Brain pericyte (primary cell): ENCODE results near the gene PHC3.

ENCODE experiments used
- DNase-seq: peaks from one replicate; pipeline ENCODE4 v3.0.0-alpha.2; 2012; ENCODE audit warnings: low read depth, low spot score

PHC3 gene

GRCh38 chr3:170189398-170190256, 8.1 kb upstream of the PHC3 start:
- DNase-seq, result no peak

GRCh38 chr3:170180079-170180907, 1.2 kb downstream of the PHC3 start:
- no peak for DNase-seq

- DNase-seq, result no peak
Observed at GRCh38 chr3:170179432-170179831, 2.1 kb downstream of the PHC3 start.

- no peak for DNase-seq
Observed at GRCh38 chr3:170178651-170179050, 2.9 kb downstream of the PHC3 start.

DNA sequence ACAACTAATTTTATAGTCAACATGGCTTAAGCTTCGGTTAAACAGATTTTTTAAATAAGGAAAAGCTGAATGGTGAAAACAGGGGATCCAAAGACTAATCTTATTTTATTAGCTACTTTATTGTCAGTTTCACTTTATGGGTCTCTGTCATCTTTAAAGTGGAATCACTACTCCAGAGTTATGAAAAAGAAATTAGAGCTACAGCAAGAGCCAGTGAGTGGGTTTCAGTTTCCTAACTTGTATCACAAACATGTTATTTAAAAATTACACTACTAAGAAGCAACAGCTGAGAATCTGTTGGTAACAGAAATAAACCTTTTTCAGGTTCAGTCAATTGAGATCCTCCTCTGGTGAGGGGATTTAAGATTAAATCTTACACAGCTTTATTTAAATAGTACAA, 10.0 kb downstream of the PHC3 start:
- no peak for DNase-seq

DNA sequence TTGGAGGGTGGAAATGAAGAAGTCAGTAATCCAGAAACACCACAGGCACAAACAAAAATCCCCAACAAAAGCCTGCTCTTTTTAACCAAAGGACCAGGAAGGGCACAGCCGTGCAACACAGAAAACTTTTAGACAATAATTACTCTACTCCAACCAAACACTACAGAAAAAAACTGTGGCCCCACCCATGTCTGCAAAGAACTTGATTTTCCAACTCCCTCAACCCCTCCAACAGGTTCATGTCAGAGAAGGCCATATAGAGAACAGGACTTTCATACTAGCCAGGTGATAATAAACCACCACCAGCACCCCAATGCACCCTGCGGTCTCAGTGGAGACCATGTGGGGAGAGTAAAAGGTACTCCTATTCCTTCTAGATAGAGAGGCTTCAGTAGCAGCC, 16.8 kb downstream of the PHC3 start:
- no peak for DNase-seq

DNA sequence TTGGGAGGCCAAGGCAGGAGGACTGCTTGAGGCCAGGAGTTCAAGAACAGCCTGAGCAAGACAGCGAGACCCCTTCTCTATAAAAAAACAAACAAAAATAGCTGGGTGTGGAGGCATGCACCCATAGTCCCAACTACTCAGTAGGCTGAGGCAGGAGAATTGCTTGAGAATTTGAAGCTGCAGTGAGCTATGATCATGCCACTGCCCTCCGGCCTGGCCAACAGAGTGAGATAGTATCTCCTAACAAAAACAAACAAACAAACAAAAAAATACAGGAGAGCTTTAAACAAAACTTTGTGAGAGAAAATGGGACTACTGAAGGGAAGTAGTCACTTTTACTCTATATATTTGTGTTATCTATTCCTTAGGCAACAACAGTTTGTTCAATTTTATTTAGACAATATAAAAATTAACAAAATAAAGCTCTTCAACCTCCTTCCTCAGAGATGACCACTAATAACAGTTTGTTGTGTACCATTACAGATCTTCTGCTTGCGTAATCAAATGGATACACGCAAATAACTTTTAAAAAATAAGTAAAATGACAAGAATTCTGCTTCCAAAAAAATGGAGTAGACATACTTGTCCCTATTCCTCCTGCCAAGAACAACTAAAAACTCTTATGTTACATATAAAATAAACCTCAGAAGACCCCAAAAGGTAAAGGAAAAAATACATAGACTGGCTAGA, 17.4 kb downstream of the PHC3 start:
- DNase-seq, result no peak

- DNase-seq, result no peak
Observed at GRCh38 chr3:170162630-170163029, 18.9 kb downstream of the PHC3 start.

DNA sequence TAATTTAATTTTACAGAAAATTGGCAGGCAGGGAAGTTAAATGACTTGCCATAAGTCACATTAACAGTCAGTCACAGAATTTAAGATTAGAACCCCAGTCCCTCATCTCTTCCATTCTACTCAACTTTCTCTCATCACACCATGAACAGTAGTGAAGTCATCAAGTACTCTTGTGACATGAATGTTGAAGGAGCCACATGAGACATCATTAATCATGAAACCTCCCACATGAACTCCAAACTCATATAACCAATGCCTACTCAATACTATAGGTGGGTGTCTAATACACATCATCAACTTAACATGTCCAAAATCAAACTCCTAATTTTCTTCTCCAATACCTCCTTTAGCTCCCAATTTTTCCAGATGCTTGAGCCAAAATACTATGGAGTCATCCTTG, 19.5 kb downstream of the PHC3 start:
- no peak for DNase-seq

DNA sequence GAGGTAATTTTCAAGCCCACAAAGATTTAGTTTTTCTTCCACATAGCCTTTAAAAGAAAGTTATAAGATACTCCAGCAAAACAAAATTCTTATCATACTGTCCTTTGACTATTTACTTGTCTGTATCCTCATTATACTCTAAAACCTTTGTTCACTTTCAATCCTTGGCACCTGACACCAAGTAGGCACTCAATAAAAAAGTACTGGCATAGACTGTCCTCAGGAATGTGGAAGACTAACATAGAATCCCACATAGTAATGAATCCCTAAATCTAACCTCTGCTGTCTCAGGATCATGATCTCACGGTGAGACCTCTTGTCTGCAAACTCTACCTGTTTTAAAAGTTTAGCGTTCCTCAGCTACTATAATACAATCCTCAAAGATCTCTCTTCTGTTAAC, 21.6 kb downstream of the PHC3 start:
- no peak for DNase-seq

GRCh38 chr3:170159459-170159858, 22.1 kb downstream of the PHC3 start:
- no peak for DNase-seq

DNA sequence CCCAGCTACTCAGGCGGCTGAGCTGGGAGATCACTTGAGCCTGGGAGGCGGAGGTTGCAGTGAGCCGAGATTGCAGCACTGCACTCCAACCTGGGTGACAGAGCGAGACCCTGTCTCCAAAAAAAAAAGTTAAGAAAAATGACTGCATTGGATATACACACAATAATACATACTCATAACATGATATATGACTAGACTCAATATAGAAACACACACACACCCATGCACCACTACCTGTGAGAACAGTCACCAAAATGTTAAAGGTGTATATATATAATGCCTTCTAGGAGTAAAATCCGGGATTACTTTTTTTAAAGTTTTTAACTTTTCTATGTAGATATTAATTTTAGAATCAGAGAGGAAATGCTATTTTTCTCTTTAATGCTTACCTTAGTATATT, 25.9 kb downstream of the PHC3 start:
- no peak for DNase-seq

GRCh38 chr3:170154569-170155143, 26.9 kb downstream of the PHC3 start:
- no peak for DNase-seq

DNA sequence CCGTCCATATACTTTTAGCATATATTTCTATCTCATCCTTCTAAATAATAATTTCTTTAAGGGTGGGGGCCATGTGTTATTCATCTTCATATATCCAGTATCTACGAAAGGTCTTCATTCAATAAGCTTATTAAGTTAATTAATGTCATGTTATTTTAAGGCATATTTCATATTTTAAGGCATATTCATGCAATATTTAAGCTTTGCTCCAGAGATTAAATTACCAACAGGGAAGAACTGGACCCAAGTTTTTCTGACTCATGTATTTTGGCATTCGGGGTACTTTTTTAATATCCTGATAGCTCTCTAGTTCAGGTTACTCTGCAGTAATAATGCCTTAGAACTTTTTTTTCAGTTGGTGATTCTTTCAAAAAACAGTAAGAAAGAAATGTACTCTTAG, 27.4 kb downstream of the PHC3 start:
- DNase-seq, result no peak

DNA sequence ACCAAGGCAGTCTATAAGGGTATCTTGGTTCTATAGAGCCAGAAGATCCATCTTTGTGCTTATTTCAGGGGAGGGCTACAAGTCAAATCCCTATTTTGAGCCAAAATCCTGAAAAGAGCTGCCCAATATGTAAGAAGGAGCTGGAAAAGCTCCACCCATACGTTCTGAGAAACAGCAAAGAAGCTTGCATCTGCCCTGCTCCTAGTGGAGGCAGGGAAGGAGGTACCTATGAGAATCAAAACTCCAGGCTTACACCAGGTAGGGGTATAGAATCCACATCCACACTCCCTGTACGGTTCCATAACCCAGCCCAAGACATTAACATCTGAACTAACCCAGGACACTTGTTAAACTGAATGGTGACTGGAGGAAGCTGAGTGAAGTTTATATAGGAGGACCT, 30.0 kb downstream of the PHC3 start:
- no peak for DNase-seq

- DNase-seq, result no peak
Observed at GRCh38 chr3:170149016-170149415, 32.5 kb downstream of the PHC3 start.

DNA sequence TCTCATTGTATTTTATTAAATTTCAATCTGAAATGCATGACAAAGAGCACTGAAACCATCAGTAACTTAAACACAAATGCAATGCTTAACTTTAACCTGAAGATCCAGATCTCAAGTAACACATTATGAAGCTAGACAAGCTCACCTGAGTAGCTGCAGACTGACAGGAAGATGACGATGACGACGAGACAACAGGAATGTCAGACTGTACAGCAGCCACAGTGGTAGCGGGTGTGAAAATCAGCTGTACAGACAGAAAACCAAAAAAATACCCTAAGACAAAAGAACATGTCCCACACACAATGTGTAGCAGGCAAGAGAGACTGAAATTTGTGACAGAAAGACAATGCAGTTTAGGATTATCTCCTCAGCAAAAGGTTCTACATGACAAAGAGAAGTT, 36.3 kb downstream of the PHC3 start:
- no peak for DNase-seq

- no peak for DNase-seq
Observed at GRCh38 chr3:170144437-170144843, 37.1 kb downstream of the PHC3 start.

GRCh38 chr3:170142373-170142772, 39.2 kb downstream of the PHC3 start:
- no peak for DNase-seq

DNA sequence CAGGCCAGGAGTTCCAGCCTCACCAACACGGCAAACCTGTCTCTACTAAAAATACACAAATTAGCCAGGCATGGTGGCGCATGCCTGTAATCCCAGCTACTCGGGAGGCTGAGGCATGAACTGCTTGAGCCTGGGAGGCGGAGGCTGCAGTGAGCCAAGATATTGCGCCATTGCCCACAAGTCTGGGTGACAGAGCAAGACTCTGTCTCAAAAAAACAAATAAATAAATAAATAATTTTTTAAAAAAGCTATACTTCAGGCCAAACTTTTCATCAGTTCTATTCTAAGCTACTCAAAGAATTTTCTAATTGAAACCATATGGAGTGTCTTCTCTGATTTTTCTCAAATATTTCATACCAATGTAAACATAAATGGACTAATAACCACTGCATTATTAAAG, 43.5 kb downstream of the PHC3 start:
- no peak for DNase-seq

DNA sequence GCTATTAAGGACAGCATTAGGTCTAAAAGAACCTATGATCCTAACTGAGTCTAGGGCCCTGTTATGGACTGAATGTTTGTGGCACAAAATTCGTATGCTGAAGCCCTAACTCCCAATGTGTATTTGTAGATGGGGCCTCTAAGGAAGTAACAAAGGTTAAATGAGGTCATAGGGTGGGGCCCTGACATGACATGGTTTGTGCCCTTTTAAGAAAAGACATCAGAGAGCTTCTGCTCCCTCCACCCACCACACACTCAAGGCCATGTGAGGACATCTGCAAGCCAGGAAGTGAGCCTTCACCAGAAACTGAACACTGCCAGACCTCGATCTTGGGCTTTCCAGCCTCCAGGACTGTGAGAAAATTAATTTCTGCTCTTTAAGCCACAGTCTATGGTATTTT, 49.2 kb downstream of the PHC3 start:
- DNase-seq, result no peak

GRCh38 chr3:170130532-170130931, 51.0 kb downstream of the PHC3 start:
- no peak for DNase-seq
